Measurements from ENCODE around the gene DNASE2.
A peak's percentile ranks its signal among the peaks of the same experiment; 100 is the strongest.

DNASE2 gene

DNA sequence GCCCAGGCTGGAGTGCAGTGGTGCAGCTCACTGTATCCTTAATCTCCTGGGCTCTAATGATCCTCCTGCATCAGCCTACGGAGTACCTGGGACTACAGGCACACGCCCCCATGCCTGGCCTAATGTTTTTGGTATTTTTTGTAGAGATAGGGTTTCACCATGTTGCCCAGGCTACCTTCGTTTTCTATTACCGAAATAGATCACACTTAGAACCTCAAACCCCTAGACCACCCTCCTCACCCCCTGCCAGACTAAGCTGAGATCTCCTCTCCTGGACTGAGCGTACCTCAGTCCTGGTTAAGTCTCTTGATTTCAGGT is 5.4 kb upstream of the DNASE2 start:
- H3K27ac ChIP-seq = no peak overlapping the region
- H2AFZ ChIP-seq = no peak overlapping the region
- H3K36me3 ChIP-seq (ENCODE audit: control insufficient read depth, insufficient read depth, low read length) = no peaks in the 10 kb centered on the region
- no peak overlapping the region for H3K9ac ChIP-seq
- H3K79me2 ChIP-seq = no peaks in the 10 kb centered on the region
- H3K4me1 ChIP-seq = no peaks in the 10 kb centered on the region
- H3K9me3 ChIP-seq (ENCODE audit: control insufficient read depth, low read length) = no peaks in the 10 kb centered on the region
- H3K4me3 ChIP-seq (ENCODE audit: low read depth, low read length) = no peak overlapping the region
- TF ChIP-seq, protein P1, sequence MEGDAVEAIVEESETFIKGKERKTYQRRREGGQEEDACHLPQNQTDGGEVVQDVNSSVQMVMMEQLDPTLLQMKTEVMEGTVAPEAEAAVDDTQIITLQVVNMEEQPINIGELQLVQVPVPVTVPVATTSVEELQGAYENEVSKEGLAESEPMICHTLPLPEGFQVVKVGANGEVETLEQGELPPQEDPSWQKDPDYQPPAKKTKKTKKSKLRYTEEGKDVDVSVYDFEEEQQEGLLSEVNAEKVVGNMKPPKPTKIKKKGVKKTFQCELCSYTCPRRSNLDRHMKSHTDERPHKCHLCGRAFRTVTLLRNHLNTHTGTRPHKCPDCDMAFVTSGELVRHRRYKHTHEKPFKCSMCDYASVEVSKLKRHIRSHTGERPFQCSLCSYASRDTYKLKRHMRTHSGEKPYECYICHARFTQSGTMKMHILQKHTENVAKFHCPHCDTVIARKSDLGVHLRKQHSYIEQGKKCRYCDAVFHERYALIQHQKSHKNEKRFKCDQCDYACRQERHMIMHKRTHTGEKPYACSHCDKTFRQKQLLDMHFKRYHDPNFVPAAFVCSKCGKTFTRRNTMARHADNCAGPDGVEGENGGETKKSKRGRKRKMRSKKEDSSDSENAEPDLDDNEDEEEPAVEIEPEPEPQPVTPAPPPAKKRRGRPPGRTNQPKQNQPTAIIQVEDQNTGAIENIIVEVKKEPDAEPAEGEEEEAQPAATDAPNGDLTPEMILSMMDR (IDR thresholded peaks at IDR 0.05) = no peak
- no peaks in the 10 kb centered on the region for H3K27me3 ChIP-seq (ENCODE audit: control insufficient read depth, insufficient read depth, low read length)
- no peak overlapping the region for H3K4me2 ChIP-seq (ENCODE audit: low read length)

DNA sequence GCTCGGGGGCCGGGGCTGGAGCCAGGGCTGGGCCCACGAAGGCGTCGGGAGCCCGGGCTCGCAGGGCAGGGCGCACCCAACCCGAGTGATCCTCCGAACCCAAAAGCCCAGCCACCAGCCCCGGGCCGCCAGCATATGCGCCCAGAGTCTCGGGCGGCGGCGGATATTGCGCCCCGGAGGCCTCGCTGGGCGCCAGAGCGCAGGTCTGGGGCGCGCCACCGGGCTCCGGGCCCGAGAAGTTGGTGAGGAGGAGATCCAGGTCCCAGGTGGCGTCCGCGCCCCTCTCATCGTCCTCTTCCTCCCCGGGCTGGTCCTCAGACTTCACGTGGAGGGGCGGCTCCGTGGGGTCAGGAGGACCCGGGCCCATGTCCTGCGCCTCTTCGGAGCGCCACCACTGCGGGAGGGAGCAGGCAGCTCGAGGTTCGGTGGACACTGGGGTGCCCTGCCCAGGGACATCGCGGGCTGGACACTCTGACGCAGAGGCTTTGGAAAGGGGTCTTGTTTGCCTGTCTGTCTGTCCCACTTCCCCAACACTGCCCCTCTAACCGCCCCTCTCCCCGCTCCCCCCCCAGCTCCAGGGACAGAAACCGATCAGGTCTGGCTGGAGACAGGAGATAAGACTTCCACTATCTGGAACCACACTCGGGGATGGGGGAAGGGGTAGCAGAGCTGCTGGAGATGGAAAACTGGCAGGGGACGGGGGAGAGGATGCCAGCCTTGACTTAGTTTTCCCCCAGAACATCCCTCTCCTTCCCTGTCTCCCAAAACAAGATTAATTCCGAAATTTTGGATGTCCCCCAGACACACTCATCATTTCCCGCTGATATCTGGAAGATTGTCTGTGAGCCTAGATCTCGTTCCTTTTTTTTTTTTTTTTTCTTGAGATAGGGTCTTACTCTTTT is 4.8 kb upstream of the DNASE2 start:
- H3K79me2 ChIP-seq = no peaks in the 10 kb centered on the region
- TF ChIP-seq, protein P1 (IDR thresholded peaks at IDR 0.05) = no peak
- H3K9ac ChIP-seq = no peak overlapping the region
- H3K4me2 ChIP-seq (ENCODE audit: low read length) = peak overlapping the region; percentile 62
- no peak overlapping the region for H3K27ac ChIP-seq
- H3K27me3 ChIP-seq (ENCODE audit: control insufficient read depth, insufficient read depth, low read length) = no peaks in the 10 kb centered on the region
- no peaks in the 10 kb centered on the region for H3K4me1 ChIP-seq
- H2AFZ ChIP-seq = peak overlapping the region; percentile 88
- no peaks in the 10 kb centered on the region for H3K36me3 ChIP-seq (ENCODE audit: control insufficient read depth, insufficient read depth, low read length)
- peak overlapping the region; percentile 47 for H3K4me3 ChIP-seq (ENCODE audit: low read depth, low read length)
- H3K9me3 ChIP-seq (ENCODE audit: control insufficient read depth, low read length) = no peaks in the 10 kb centered on the region

DNA sequence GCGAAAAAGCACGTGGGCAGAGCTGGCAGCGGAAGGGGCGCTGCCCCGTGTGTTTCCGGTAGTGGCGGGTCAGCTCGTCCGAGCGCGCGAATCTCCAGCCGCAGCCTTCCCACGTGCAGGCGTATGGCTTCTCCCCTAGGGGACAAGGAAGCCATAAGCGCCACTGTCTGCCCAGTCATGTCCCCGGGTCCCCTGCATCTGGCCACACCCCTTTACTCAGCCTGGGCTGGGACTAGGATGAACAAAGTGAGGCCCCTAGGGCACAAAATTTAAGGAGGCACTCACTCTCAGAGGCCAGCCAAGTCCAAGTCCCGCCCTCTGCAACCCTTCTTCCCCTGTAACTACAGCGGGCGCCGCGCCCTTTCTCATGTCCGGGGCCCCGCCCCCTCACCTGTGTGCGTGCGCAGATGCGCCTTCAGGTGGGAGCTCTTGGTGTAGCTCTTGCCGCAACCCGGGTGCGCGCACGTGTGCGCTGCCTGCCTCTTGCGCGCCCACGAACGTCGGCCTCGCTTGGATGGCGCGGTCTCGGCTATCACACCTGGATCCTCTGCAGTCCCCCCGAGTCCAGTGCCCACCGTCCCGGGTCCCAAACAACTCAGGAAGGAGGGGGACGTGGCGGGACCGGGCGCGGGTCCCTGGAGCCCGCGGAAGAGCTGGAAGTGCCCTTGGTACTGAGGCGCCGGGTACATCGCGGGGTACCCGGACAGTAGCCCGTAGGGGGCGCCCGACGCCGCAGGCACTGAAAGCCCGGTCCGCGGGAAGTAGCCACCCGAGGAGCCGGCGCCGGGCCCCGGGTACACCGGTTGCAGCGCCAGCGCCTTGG is 3.9 kb upstream of the DNASE2 start:
- peak overlapping the region; percentile 62 for H3K4me2 ChIP-seq (ENCODE audit: low read length)
- peak overlapping the region; percentile 47 for H3K4me3 ChIP-seq (ENCODE audit: low read depth, low read length)

DNA sequence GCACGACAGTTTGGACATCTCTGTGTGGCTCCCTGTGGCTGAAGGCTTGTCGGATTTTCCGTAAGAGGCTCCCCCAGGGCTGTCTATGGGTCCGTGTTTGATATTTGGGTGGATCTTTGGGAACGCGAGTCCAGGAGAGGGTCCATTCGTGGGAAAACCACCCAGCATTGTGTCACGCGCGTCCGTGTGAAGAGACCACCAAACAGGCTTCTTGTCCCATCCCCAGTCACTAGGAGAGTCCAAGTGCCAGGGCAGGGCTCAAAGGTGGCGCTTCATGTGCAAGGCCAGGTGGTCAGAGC is 3.3 kb upstream of the DNASE2 start:
- peak overlapping the region; percentile 88 for H2AFZ ChIP-seq
- no peaks in the 10 kb centered on the region for H3K27me3 ChIP-seq (ENCODE audit: control insufficient read depth, insufficient read depth, low read length)
- H3K4me2 ChIP-seq (ENCODE audit: low read length) = peak overlapping the region; percentile 62
- no peaks in the 10 kb centered on the region for H3K79me2 ChIP-seq
- no peaks in the 10 kb centered on the region for H3K36me3 ChIP-seq (ENCODE audit: control insufficient read depth, insufficient read depth, low read length)
- no peaks in the 10 kb centered on the region for H3K4me1 ChIP-seq
- H3K4me3 ChIP-seq (ENCODE audit: low read depth, low read length) = no peak overlapping the region
- no peak overlapping the region for H3K9ac ChIP-seq
- H3K9me3 ChIP-seq (ENCODE audit: control insufficient read depth, low read length) = no peaks in the 10 kb centered on the region
- TF ChIP-seq, protein P1 (IDR thresholded peaks at IDR 0.05) = no peak
- no peak overlapping the region for H3K27ac ChIP-seq

More for the DNA sequence above, 3.9 kb upstream of the DNASE2 start:
- TF ChIP-seq, protein P1 (IDR thresholded peaks at IDR 0.05) = peak; percentile 63
- H3K4me1 ChIP-seq = no peaks in the 10 kb centered on the region
- no peak overlapping the region for H3K9ac ChIP-seq
- H3K79me2 ChIP-seq = no peaks in the 10 kb centered on the region
- H3K27ac ChIP-seq = no peak overlapping the region
- no peaks in the 10 kb centered on the region for H3K27me3 ChIP-seq (ENCODE audit: control insufficient read depth, insufficient read depth, low read length)
- H3K36me3 ChIP-seq (ENCODE audit: control insufficient read depth, insufficient read depth, low read length) = no peaks in the 10 kb centered on the region
- peak overlapping the region; percentile 88 for H2AFZ ChIP-seq
- no peaks in the 10 kb centered on the region for H3K9me3 ChIP-seq (ENCODE audit: control insufficient read depth, low read length)
